HG03575 (cell line): ENCODE measurements around the gene MACF1.
"Not testable (repeated sequence)": the region's sequence is repeated elsewhere in the genome, so short reads cannot be mapped to it uniquely, and the experiment has no call there.

Experiments
- ATAC-seq: cut with Tn5 transposase; IDR thresholded peaks from one replicate; pipeline ENCODE4 v1.9.1; 2021; ENCODE audit not compliant: unreplicated experiment, insufficient number of reproducible peaks, low FRiP score; ENCODE audit errors: extremely low read depth

The MACF1 gene

GRCh38 chr1:39426346-39426745 is 221.9 kb downstream of the MACF1 start:
- ATAC-seq, result no peak

- ATAC-seq, result no peak
Observed at GRCh38 chr1:39427374-39427773, 222.9 kb downstream of the MACF1 start.

GRCh38 chr1:39427912-39428311 is 223.4 kb downstream of the MACF1 start:
- ATAC-seq, result no peak

- ATAC-seq, result no peak
Observed at GRCh38 chr1:39431927-39432326, 227.4 kb downstream of the MACF1 start.

GRCh38 chr1:39434797-39435395 is 230.4 kb downstream of the MACF1 start:
- no peak for ATAC-seq

GRCh38 chr1:39435597-39435996 is 231.1 kb downstream of the MACF1 start:
- no peak for ATAC-seq

- ATAC-seq, result no peak
Observed at GRCh38 chr1:39436842-39437241, 232.3 kb downstream of the MACF1 start.

GRCh38 chr1:39438042-39438441 is 233.5 kb downstream of the MACF1 start:
- ATAC-seq, result no peak

GRCh38 chr1:39440856-39441255 is 236.4 kb downstream of the MACF1 start:
- no peak for ATAC-seq

GRCh38 chr1:39441797-39442196 is 237.3 kb downstream of the MACF1 start:
- ATAC-seq, result no peak

- ATAC-seq, result no peak
Observed at GRCh38 chr1:39445573-39445972, 241.1 kb downstream of the MACF1 start.

- no peak for ATAC-seq
Observed at GRCh38 chr1:39446986-39447567, 242.6 kb downstream of the MACF1 start.

GRCh38 chr1:39450041-39450440 is 245.5 kb downstream of the MACF1 start:
- not testable (repeated sequence) for ATAC-seq

- no peak for ATAC-seq
Observed at GRCh38 chr1:39450956-39451606, 246.6 kb downstream of the MACF1 start.

- ATAC-seq, result no peak
Observed at GRCh38 chr1:39452081-39452480, 247.6 kb downstream of the MACF1 start.

- ATAC-seq, result no peak
Observed at GRCh38 chr1:39452540-39452939, 248.0 kb downstream of the MACF1 start.

GRCh38 chr1:39453603-39454002 is 249.1 kb downstream of the MACF1 start:
- no peak for ATAC-seq

- ATAC-seq, result no peak
Observed at GRCh38 chr1:39458991-39459390, 254.5 kb downstream of the MACF1 start.

GRCh38 chr1:39462074-39462473 is 257.6 kb downstream of the MACF1 start:
- no peak for ATAC-seq

- ATAC-seq, result no peak
Observed at GRCh38 chr1:39466413-39467107, 262.1 kb downstream of the MACF1 start.
